NCI-H446 (cell line): ENCODE data around the gene TPRN.

Experiments used
- DNase-seq, 2 experiments: peaks; one replicate each; lab custom pipeline; 2025; lab: John Stamatoyannopoulos, UW

Gene TPRN

GRCh38 chr9:137160716-137161557 is 39.6 kb downstream of the TPRN start:
- no peak for DNase-seq

- DNase-seq, result no peak
Measured at GRCh38 chr9:137160054-137160425, 40.5 kb downstream of the TPRN start.

GRCh38 chr9:137159105-137160053 is 41.2 kb downstream of the TPRN start:
- no peak for DNase-seq

- no peak for DNase-seq
Measured at GRCh38 chr9:137158625-137159024, 41.9 kb downstream of the TPRN start.

- DNase-seq, result no peak
Measured at GRCh38 chr9:137157618-137158415, 42.7 kb downstream of the TPRN start.

GRCh38 chr9:137156567-137157375 is 43.8 kb downstream of the TPRN start:
- no peak for DNase-seq

GRCh38 chr9:137152844-137153405 is 47.6 kb downstream of the TPRN start:
- no peak for DNase-seq

GRCh38 chr9:137150617-137151457 is 49.7 kb downstream of the TPRN start:
- DNase-seq, result peak in 1 of 2 experiments; percentile 85

GRCh38 chr9:137149942-137150616 is 50.5 kb downstream of the TPRN start:
- peak in 1 of 2 experiments; percentile 79 for DNase-seq

- DNase-seq, result no peak
Measured at GRCh38 chr9:137149363-137149762, 51.2 kb downstream of the TPRN start.

- DNase-seq, result no peak
Measured at GRCh38 chr9:137148661-137149060, 51.9 kb downstream of the TPRN start.

GRCh38 chr9:137148242-137148641 is 52.3 kb downstream of the TPRN start:
- no peak for DNase-seq

- DNase-seq, result no peak
Measured at GRCh38 chr9:137147793-137148160, 52.8 kb downstream of the TPRN start.

GRCh38 chr9:137147091-137147792 is 53.3 kb downstream of the TPRN start:
- DNase-seq, result no peak

GRCh38 chr9:137146527-137146918 is 54.0 kb downstream of the TPRN start:
- DNase-seq, result no peak

GRCh38 chr9:137145731-137146526 is 54.6 kb downstream of the TPRN start:
- DNase-seq, result no peak

- no peak for DNase-seq
Measured at GRCh38 chr9:137143459-137143858, 57.1 kb downstream of the TPRN start.
